ENCODE results near the gene MTG1. TPM values are rescaled to one million over a fixed set of nuclear protein-coding genes. Genes with fewer than 3 reads are reported as not detected.

Gene MTG1
- total RNA-seq, 4 donors from 2014 or later, result 26.5 to 139 (median 47.0) TPM

DNA sequence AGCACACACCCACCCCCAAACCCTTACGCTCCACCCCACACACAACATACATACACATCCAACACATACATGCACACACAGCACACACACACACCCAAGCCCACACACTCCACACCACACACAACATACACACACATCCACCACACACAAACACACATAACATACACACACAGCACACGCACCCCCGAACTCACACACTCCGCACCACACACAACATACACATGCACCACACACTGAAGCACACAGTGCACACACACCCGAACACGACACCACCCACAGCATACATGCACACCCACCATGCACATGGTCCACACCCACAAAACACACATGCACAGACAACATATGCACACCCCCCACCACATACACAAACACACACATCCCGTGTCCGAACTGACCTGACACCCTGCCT is 44.8 kb upstream of the MTG1 start:
- Histone ChIP-seq H3K27me3 (peaks cover 35% of the 10 kb centered on the region), H3K4me1 (peaks cover 5 to 18% (median 11%) of the 10 kb centered on the region in 4 donors), H3K36me3 (no peaks in the 10 kb centered on the region), H3K27ac (no peak overlapping the region), H3K4me3 (no peak overlapping the region), H3K9me3 (no peaks in the 10 kb centered on the region)
- no peak for DNase-seq
- in situ Hi-C loops (cut with MboI; ENCODE audit: low pct_ligation_motif_present in 1 of 4, low pct_unique_long_range_greater_than_20kb in 1 of 4, low sequenced_read_pairs in 3 of 4) (no loop called here), intact Hi-C loops (cut with DNase I; ENCODE audit: low total_unique reads) (no loop called here)
- TF ChIP-seq, protein P1, sequence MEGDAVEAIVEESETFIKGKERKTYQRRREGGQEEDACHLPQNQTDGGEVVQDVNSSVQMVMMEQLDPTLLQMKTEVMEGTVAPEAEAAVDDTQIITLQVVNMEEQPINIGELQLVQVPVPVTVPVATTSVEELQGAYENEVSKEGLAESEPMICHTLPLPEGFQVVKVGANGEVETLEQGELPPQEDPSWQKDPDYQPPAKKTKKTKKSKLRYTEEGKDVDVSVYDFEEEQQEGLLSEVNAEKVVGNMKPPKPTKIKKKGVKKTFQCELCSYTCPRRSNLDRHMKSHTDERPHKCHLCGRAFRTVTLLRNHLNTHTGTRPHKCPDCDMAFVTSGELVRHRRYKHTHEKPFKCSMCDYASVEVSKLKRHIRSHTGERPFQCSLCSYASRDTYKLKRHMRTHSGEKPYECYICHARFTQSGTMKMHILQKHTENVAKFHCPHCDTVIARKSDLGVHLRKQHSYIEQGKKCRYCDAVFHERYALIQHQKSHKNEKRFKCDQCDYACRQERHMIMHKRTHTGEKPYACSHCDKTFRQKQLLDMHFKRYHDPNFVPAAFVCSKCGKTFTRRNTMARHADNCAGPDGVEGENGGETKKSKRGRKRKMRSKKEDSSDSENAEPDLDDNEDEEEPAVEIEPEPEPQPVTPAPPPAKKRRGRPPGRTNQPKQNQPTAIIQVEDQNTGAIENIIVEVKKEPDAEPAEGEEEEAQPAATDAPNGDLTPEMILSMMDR (IDR thresholded peaks at IDR 0.05), result no peak
- TF ChIP-seq POLR2A (IDR thresholded peaks at IDR 0.05) (no peak), POLR2AphosphoS5 (IDR thresholded peaks at IDR 0.05) (no peak)
- WGBS, 2 donors (ENCODE audit: low coverage in 1 of 2), result 80 to 87% methylated on average over 4 to 8 of the region's 8 CpGs

DNA sequence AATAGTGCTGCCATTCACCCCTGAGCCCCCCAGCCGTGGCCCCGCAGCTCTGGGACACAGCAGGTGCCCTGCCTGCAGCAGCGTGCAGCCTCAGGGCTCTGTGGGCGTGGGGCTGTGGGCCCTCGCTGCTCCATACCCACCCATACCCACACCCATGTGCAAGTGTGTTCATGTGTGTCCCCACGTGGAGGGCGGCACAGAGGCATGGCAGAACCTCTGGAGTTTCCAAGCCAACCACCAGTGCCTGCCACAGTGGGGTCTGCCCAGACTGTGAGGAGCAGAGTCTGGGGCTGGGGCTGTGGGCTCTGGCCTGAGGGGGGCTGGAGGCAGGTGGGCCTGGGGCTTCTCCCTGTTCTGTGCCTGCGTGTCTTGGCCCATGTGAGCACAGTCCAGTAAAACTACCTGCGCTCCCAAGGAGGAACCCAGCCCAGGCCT is 44.4 kb upstream of the MTG1 start:
- no peak overlapping the region for H3K4me3 ChIP-seq
- intact Hi-C loops (cut with DNase I; ENCODE audit: low total_unique reads), result no loop called here
- in situ Hi-C loops (cut with MboI; ENCODE audit: low pct_ligation_motif_present in 1 of 4, low pct_unique_long_range_greater_than_20kb in 1 of 4, low sequenced_read_pairs in 3 of 4), result no loop called here

DNA sequence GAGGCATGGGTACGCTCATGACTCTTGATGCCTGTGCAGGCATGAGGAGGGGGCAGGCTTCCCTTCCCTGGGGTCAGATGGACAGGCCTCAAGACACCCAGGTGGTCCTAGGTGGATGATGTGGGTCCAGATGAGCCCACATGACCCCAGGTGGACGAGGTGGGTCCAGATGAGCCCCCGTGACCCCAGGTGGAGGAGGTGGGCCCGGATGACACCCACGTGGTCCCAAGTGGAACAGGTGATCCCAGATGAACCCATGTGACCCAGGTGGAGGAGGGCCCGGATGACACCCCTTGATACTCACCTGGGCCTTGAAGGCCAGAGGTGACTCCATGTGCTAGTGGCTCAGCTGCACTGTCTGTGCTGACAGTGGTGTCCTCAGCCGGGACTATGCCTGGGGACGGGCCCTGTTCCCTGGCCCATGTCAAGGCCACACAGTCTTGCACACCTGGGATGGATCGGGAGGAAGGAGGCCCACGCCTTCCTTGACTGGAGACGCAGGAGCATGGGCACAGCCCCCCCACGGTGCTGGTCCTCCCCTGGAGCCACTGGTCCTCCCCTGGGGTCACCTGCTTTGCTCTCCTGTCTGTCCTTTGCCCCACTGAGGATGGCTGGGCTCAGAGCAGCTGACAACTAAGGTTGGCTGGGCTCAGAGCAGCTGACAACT is 43.5 kb upstream of the MTG1 start:
- DNase-seq, result no peak
- H3K27me3 ChIP-seq, result peaks cover 24% of the 10 kb centered on the region
- WGBS, 2 donors (ENCODE audit: low coverage in 1 of 2), result 79% methylated on average over 12 of the region's 12 CpGs; no CpG with 5 or more reads in 1 of the 2 donors
- H3K9me3 ChIP-seq, result no peaks in the 10 kb centered on the region
- peaks cover 5 to 18% (median 11%) of the 10 kb centered on the region in 4 donors for H3K4me1 ChIP-seq
- no peaks in the 10 kb centered on the region for H3K36me3 ChIP-seq
- no peak overlapping the region for H3K4me3 ChIP-seq
- intact Hi-C loops (cut with DNase I; ENCODE audit: low total_unique reads) (no loop called here), in situ Hi-C loops (cut with MboI; ENCODE audit: low pct_ligation_motif_present in 1 of 4, low pct_unique_long_range_greater_than_20kb in 1 of 4, low sequenced_read_pairs in 3 of 4) (no loop called here)
- TF ChIP-seq, protein P1 (IDR thresholded peaks at IDR 0.05), result no peak
- TF ChIP-seq POLR2A (IDR thresholded peaks at IDR 0.05), result no peak
- TF ChIP-seq POLR2AphosphoS5 (IDR thresholded peaks at IDR 0.05), result no peak
- TF ChIP-seq EP300 (IDR thresholded peaks at IDR 0.05; ENCODE audit: low read depth), result no peak
- H3K27ac ChIP-seq, result no peak overlapping the region

More for the DNA sequence above, 44.4 kb upstream of the MTG1 start:
- WGBS, 2 donors (ENCODE audit: low coverage in 1 of 2), result 61% methylated on average over 7 of the region's 9 CpGs; no CpG with 5 or more reads in 1 of the 2 donors
- H3K4me1 ChIP-seq, result peaks cover 5 to 18% (median 11%) of the 10 kb centered on the region in 4 donors
- no peak for TF ChIP-seq POLR2AphosphoS5 (IDR thresholded peaks at IDR 0.05)
- TF ChIP-seq, protein P1 (IDR thresholded peaks at IDR 0.05), result no peak
- H3K27me3 ChIP-seq, result peaks cover 31% of the 10 kb centered on the region
- DNase-seq, result no peak
- H3K36me3 ChIP-seq, result no peaks in the 10 kb centered on the region
- no peaks in the 10 kb centered on the region for H3K9me3 ChIP-seq
- no peak overlapping the region for H3K27ac ChIP-seq

DNA sequence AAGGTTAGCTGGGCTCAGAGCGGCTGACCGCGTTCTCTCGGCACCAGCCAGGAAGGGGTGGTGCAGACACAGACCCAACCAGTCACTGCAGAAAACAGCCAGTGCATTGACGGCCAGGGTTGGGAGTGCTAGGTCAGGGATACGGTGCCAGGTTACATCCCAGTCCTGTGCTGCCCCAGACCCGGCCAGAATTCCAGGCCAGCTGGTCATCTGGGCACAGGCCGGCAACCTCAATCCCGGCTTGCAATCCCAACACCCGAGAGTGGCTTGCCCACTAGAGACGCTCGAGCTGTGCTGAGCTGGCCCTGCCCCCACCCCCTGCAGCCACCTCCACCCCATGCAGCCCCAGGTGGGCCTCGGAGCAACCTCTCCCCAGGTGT is 43.0 kb upstream of the MTG1 start:
- intact Hi-C loops (cut with DNase I; ENCODE audit: low total_unique reads), result no loop called here
- Histone ChIP-seq H3K9me3 (no peaks in the 10 kb centered on the region), H3K36me3 (no peaks in the 10 kb centered on the region), H3K4me3 (no peak overlapping the region), H3K27me3 (peaks cover 23% of the 10 kb centered on the region), H3K27ac (no peak overlapping the region), H3K4me1 (peaks cover 5 to 18% (median 11%) of the 10 kb centered on the region in 4 donors)
- WGBS, 2 donors (ENCODE audit: low coverage in 1 of 2), result 53% methylated on average over 11 of the region's 13 CpGs; no CpG with 5 or more reads in 1 of the 2 donors
- DNase-seq, result no peak
- in situ Hi-C loops (cut with MboI; ENCODE audit: low pct_ligation_motif_present in 1 of 4, low pct_unique_long_range_greater_than_20kb in 1 of 4, low sequenced_read_pairs in 3 of 4), result no loop called here
- no peak for TF ChIP-seq POLR2A (IDR thresholded peaks at IDR 0.05)
- TF ChIP-seq, protein P1 (IDR thresholded peaks at IDR 0.05), result no peak
- TF ChIP-seq EP300 (IDR thresholded peaks at IDR 0.05; ENCODE audit: low read depth), result no peak
- no peak for TF ChIP-seq POLR2AphosphoS5 (IDR thresholded peaks at IDR 0.05)
